Gastrocnemius medialis (tissue), 4 donors: ENCODE measurements around the gene PCSK5. TPM values are rescaled to one million over a fixed set of nuclear protein-coding genes. Genes with fewer than 3 reads are reported as not detected.
"Not testable (repeated sequence)": the region's sequence is repeated elsewhere in the genome, so short reads cannot be mapped to it uniquely, and the experiment has no call there.

Source experiments
- ATAC-seq, 2 donors: fragments of 150-250 bp; one replicate each; pipeline ENCODE4 v1.9.1; 2016
- DNase-seq, 2 donors: peaks; one replicate each; pipeline ENCODE4 v3.0.0-alpha.2; 2019
- H3K27ac ChIP-seq, 4 donors: fragments of 200-600 bp; sonication (generic); 1 replicate in 1 of 4; 2 replicates in 3 of 4; pipeline ENCODE4 v1.5.1; 2016 to 2018; ENCODE audit warnings: mild to moderate bottlenecking in 2 of 4, moderate library complexity in 1 of 4
- H3K27me3 ChIP-seq, 3 donors: fragments of 200-600 bp; sonication (generic) in 2 of 3; 1 replicate in 1 of 3; 2 replicates in 2 of 3; pipeline versions ENCODE4 v1.5.1 to v1.6.0; 2016 to 2019; ENCODE audit warnings: mild to moderate bottlenecking in 1 of 3, moderate library complexity in 1 of 3
- H3K36me3 ChIP-seq, 2 donors: fragments of 200-600 bp; sonication (generic) in 1 of 2; one replicate each; pipeline ENCODE4 v1.5.1; 2017 to 2018
- H3K4me1 ChIP-seq, 2 donors: fragments of 200-600 bp; sonication (generic) in 1 of 2; one replicate each; pipeline ENCODE4 v1.5.1; 2016 to 2017; ENCODE audit warnings: mild to moderate bottlenecking in 2 of 2
- H3K4me3 ChIP-seq, 4 donors: fragments of 200-600 bp; sonication (generic) in 3 of 4; 1 replicate in 1 of 4; 2 replicates in 3 of 4; pipeline ENCODE4 v1.5.1; 2016 to 2019; ENCODE audit warnings: mild to moderate bottlenecking in 2 of 4
- H3K9me3 ChIP-seq, 3 donors: fragments of 200-600 bp; sonication (generic) in 2 of 3; 1 replicate in 1 of 3; 2 replicates in 2 of 3; pipeline ENCODE4 v1.5.1; 2016 to 2019
- CTCF ChIP-seq, 5 experiments: fragments of 450-650 bp in 3 of 5; fragments of 200-600 bp in 2 of 5; sonication (generic) in 2 of 5; IDR thresholded peaks in 4 of 5; conservative IDR thresholded peaks in 1 of 5; 1 replicate in 4 of 5; 2 replicates in 1 of 5; pipeline ENCODE4 v1.5.1; 2016 to 2019; ENCODE audit warnings: antibody characterized with exemption in 5 of 5, mild to moderate bottlenecking in 3 of 5, moderate library complexity in 3 of 5
- POLR2A ChIP-seq, 2 donors: fragments of 450-650 bp; IDR thresholded peaks; one replicate each; pipeline ENCODE4 v1.6.1; 2017; ENCODE audit warnings: antibody characterized with exemption in 2 of 2, mild to moderate bottlenecking in 2 of 2, moderate library complexity in 2 of 2
- in situ Hi-C, 4 donors: fragments of 200-750 bp; cut with MboI; loops; one replicate each; pipeline versions ENCODE4 v1.15.0 to v1.8.0; 2017; ENCODE audit warnings: low sequenced_read_pairs in 4 of 4
- intact Hi-C: fragments of 100-400 bp; cut with DNase I; formaldehyde crosslinking; loops from one replicate; pipeline ENCODE4 v1.15.1; 2023; ENCODE audit warnings: low total_unique reads
- total RNA-seq, 4 donors: library from RNA; depleted of rRNA; stranded (reverse); fragments of >200 nt; gene quantifications; one replicate each; pipeline versions ENCODE4 v1.1.0 to v1.2.3, GENCODE V29; 2016

PCSK5 gene
- total RNA-seq, 4 donors from 2014 or later, result 1.3 to 8.3 (median 3.2) TPM

GRCh38 chr9:76358628-76359280 lies 468.3 kb downstream of the PCSK5 start:
- Histone ChIP-seq H3K4me1 (no peaks in the 10 kb centered on the region), H3K27ac (no peak overlapping the region), H3K4me3 (no peak overlapping the region), H3K36me3 (no peaks in the 10 kb centered on the region), H3K9me3 (no peaks in the 10 kb centered on the region), H3K27me3 (no peaks in the 10 kb centered on the region)
- DNase-seq (no peak), ATAC-seq (no peak)
- in situ Hi-C loops, result no loop called here
- TF ChIP-seq CTCF (IDR thresholded peaks at IDR 0.05 in 4 of 5, conservative IDR thresholded peaks at IDR 0.05 in 1 of 5), result no peak
- TF ChIP-seq POLR2A (IDR thresholded peaks at IDR 0.05), result no peak
- intact Hi-C loops, result no loop called here

GRCh38 chr9:76359365-76359764 lies 468.9 kb downstream of the PCSK5 start:
- Histone ChIP-seq H3K9me3 (no peaks in the 10 kb centered on the region), H3K27ac (no peak overlapping the region), H3K27me3 (no peaks in the 10 kb centered on the region), H3K4me1 (no peaks in the 10 kb centered on the region), H3K36me3 (no peaks in the 10 kb centered on the region), H3K4me3 (no peak overlapping the region)
- intact Hi-C loops (no loop called here), in situ Hi-C loops (no loop called here)
- no peak for TF ChIP-seq POLR2A (IDR thresholded peaks at IDR 0.05)
- no peak for TF ChIP-seq CTCF (IDR thresholded peaks at IDR 0.05 in 4 of 5, conservative IDR thresholded peaks at IDR 0.05 in 1 of 5)
- DNase-seq, result no peak
- ATAC-seq, result no peak

- ATAC-seq (no peak), DNase-seq (no peak)
- intact Hi-C loops (no loop called here), in situ Hi-C loops (no loop called here)
- H3K27ac ChIP-seq, result no peak overlapping the region
- H3K27me3 ChIP-seq, result no peaks in the 10 kb centered on the region
- TF ChIP-seq CTCF (IDR thresholded peaks at IDR 0.05 in 4 of 5, conservative IDR thresholded peaks at IDR 0.05 in 1 of 5) (no peak), POLR2A (IDR thresholded peaks at IDR 0.05) (no peak)
- no peaks in the 10 kb centered on the region for H3K36me3 ChIP-seq
- no peak overlapping the region for H3K4me3 ChIP-seq
- H3K4me1 ChIP-seq, result no peaks in the 10 kb centered on the region
- no peaks in the 10 kb centered on the region for H3K9me3 ChIP-seq
These were observed 469.3 kb downstream of the PCSK5 start for GRCh38 chr9:76359766-76360165.

GRCh38 chr9:76362332-76363031 lies 472.0 kb downstream of the PCSK5 start:
- in situ Hi-C loops, intact Hi-C loops, H3K27me3 ChIP-seq: not testable (repeated sequence)

GRCh38 chr9:76363032-76363395 lies 472.5 kb downstream of the PCSK5 start:
- no peaks in the 10 kb centered on the region for H3K9me3 ChIP-seq
- H3K27ac ChIP-seq, result no peak overlapping the region
- DNase-seq (no peak), ATAC-seq (no peak)
- intact Hi-C loops (no loop called here), in situ Hi-C loops (no loop called here)
- no peaks in the 10 kb centered on the region for H3K27me3 ChIP-seq
- H3K4me3 ChIP-seq, result no peak overlapping the region
- H3K36me3 ChIP-seq, result no peaks in the 10 kb centered on the region
- TF ChIP-seq POLR2A (IDR thresholded peaks at IDR 0.05) (no peak), CTCF (IDR thresholded peaks at IDR 0.05 in 4 of 5, conservative IDR thresholded peaks at IDR 0.05 in 1 of 5) (no peak)
- no peaks in the 10 kb centered on the region for H3K4me1 ChIP-seq

More at GRCh38 chr9:76362332-76363031, 472.0 kb downstream of the PCSK5 start:
- H3K4me1 ChIP-seq, H3K4me3 ChIP-seq, H3K27ac ChIP-seq, ATAC-seq, H3K9me3 ChIP-seq, DNase-seq, H3K36me3 ChIP-seq: not testable (repeated sequence)
